ENCODE results near the gene WDR45.
"Not testable (repeated sequence)": the region's sequence is repeated elsewhere in the genome, so short reads cannot be mapped to it uniquely, and the experiment has no call there.

The WDR45 gene

GRCh38 chrX:49129427-49129826, 49.7 kb upstream of the WDR45 start:
- POLR2A ChIA-PET: no interaction called here
- TF ChIP-seq ZNF335 (tag by site-specific recombination; conservative IDR thresholded peaks at IDR 0.05) (no peak), SP7 (tag by site-specific recombination; IDR thresholded peaks at IDR 0.05) (no peak), ZNF426 (tag by site-specific recombination; IDR thresholded peaks at IDR 0.05) (no peak), ZEB2 (tag by site-specific recombination; IDR thresholded peaks at IDR 0.05) (no peak), ZNF19 (tag by site-specific recombination; IDR thresholded peaks at IDR 0.05; ENCODE audit: low read depth) (no peak), KLF7 (tag by site-specific recombination; IDR thresholded peaks at IDR 0.05; ENCODE audit: borderline replicate concordance) (no peak), ZNF404 (tag by site-specific recombination; IDR thresholded peaks at IDR 0.05) (no peak), ZNF529 (tag by site-specific recombination; IDR thresholded peaks at IDR 0.05; ENCODE audit: insufficient replicate concordance) (no peak), GLI4 (tag by site-specific recombination; IDR thresholded peaks at IDR 0.05) (no peak), KLF16 (tag by site-specific recombination; IDR thresholded peaks at IDR 0.05) (no peak), ZNF16 (tag by site-specific recombination; IDR thresholded peaks at IDR 0.05; ENCODE audit: low read depth) (no peak), MZF1 (tag by site-specific recombination; IDR thresholded peaks at IDR 0.05; ENCODE audit: borderline replicate concordance) (no peak), KLF1 (tag by site-specific recombination; IDR thresholded peaks at IDR 0.05) (no peak), ZNF670 (tag by site-specific recombination; IDR thresholded peaks at IDR 0.05; ENCODE audit: low read depth) (no peak), PRDM10 (tag by site-specific recombination; IDR thresholded peaks at IDR 0.05) (no peak)
- no peaks in the 10 kb centered on the region for H3K4me1 ChIP-seq (ENCODE audit: control insufficient read depth, insufficient read depth, low read length)
- H3K36me3 ChIP-seq (ENCODE audit: control insufficient read depth in 2 of 2, insufficient read depth in 1 of 2, low read length in 2 of 2): no peaks in the 10 kb centered on the region
- H3K9me3 ChIP-seq (ENCODE audit: control insufficient read depth, insufficient read depth, low read depth, low read length): no peaks in the 10 kb centered on the region
- H3K27ac ChIP-seq (ENCODE audit: extremely low read depth, low read depth, low read length): no peak overlapping the region
- H3K4me3 ChIP-seq (ENCODE audit: low read depth, low read length): no peak overlapping the region
- CTCF ChIA-PET: no interaction called here

- not testable (repeated sequence) for H3K9me3 ChIP-seq (ENCODE audit: control insufficient read depth, insufficient read depth, low read depth, low read length); H3K27ac ChIP-seq (ENCODE audit: extremely low read depth, low read depth, low read length); H3K4me1 ChIP-seq (ENCODE audit: control insufficient read depth, insufficient read depth, low read length); H3K4me3 ChIP-seq (ENCODE audit: low read depth, low read length); H3K36me3 ChIP-seq (ENCODE audit: control insufficient read depth in 2 of 2, insufficient read depth in 1 of 2, low read length in 2 of 2)
- ChIA-PET CTCF (interaction anchor here (0.6 kb wide), 1 partner anchor 28 kb away, joined by 3 read pairs; no protein-coding TSS in a partner anchor), POLR2A (interaction anchor here (0.6 to 0.7 kb wide), 2 partner anchors 187 to 517 kb away, joined by 3 to 5 read pairs; no protein-coding TSS in a partner anchor)
These were observed 48.1 kb upstream of the WDR45 start for GRCh38 chrX:49127742-49128258.

GRCh38 chrX:49122499-49122898, 42.8 kb upstream of the WDR45 start:
- Histone ChIP-seq H3K4me3 (ENCODE audit: low read depth, low read length) (peak overlapping the region; percentile 82), H3K36me3 (ENCODE audit: control insufficient read depth in 2 of 2, insufficient read depth in 1 of 2, low read length in 2 of 2) (peaks cover 22 to 40% of the 10 kb centered on the region in 2 experiments; a peak in 2 of 3 replicates), H3K9me3 (ENCODE audit: control insufficient read depth, insufficient read depth, low read depth, low read length) (no peaks in the 10 kb centered on the region), H3K27ac (ENCODE audit: extremely low read depth, low read depth, low read length) (no peak overlapping the region), H3K4me1 (ENCODE audit: control insufficient read depth, insufficient read depth, low read length) (no peaks in the 10 kb centered on the region)
- POLR2A ChIA-PET: interaction anchor here (1.8 kb wide), 1 partner anchor 68 kb away, joined by 6 read pairs; no protein-coding TSS in a partner anchor
- TF ChIP-seq ZNF623 (tag by site-specific recombination; IDR thresholded peaks at IDR 0.05) (no peak), ZBTB20 (tag by site-specific recombination; IDR thresholded peaks at IDR 0.05) (no peak), MEIS1 (CRISPR knock-in tag; IDR thresholded peaks at IDR 0.05; ENCODE audit: borderline replicate concordance) (no peak), ZNF341 (tag by site-specific recombination; IDR thresholded peaks at IDR 0.05; ENCODE audit: low read depth) (no peak), ZSCAN4 (tag by site-specific recombination; IDR thresholded peaks at IDR 0.05) (no peak), FEZF1 (tag by site-specific recombination; IDR thresholded peaks at IDR 0.05) (no peak), TCF7L2 (IDR thresholded peaks at IDR 0.05; ENCODE audit: borderline replicate concordance, low read depth, low read length) (no peak), ZBTB8A (tag by site-specific recombination; IDR thresholded peaks at IDR 0.05) (no peak), ZNF121 (tag by site-specific recombination; IDR thresholded peaks at IDR 0.05) (no peak)
- CTCF ChIA-PET: interaction anchor here (0.7 to 2.1 kb wide), 3 partner anchors 14 to 67 kb away, joined by 3 to 6 read pairs (median 3); no protein-coding TSS in a partner anchor

Data from HEK293 (cell line).